ENCODE results near the gene PAX7.

GRCh38 chr1:18697541-18697940 is 66.9 kb downstream of the PAX7 start:
- no peak for TF ChIP-seq MAZ (IDR thresholded peaks at IDR 0.05; ENCODE audit: borderline replicate concordance, low read depth, low read length)
- TF ChIP-seq CTCF (conservative IDR thresholded peaks at IDR 0.05; ENCODE audit: low read depth, low read length): no peak
- no peak for TF ChIP-seq ELK1 (IDR thresholded peaks at IDR 0.05; ENCODE audit: borderline replicate concordance, low read depth, low read length)
- no peak for TF ChIP-seq SMC3 (IDR thresholded peaks at IDR 0.05; ENCODE audit: low read depth, low read length)
- no peak for TF ChIP-seq POLR2A (IDR thresholded peaks at IDR 0.05; ENCODE audit: low read depth, low read length)
- no peak for TF ChIP-seq RAD21 (IDR thresholded peaks at IDR 0.05; ENCODE audit: low read length)
- TF ChIP-seq RFX5 (IDR thresholded peaks at IDR 0.05; ENCODE audit: low read depth, low read length): no peak
- no peak for TF ChIP-seq CHD1 (IDR thresholded peaks at IDR 0.05; ENCODE audit: low read depth, low read length)
- no peak for TF ChIP-seq CEBPB (IDR thresholded peaks at IDR 0.05; ENCODE audit: low read depth, low read length)

Measured in IMR-90 (cell line).